Stimulated activated CD4-positive, alpha-beta T cell treated with anti-CD3 and anti-CD28 coated beads, TNF-alpha, amount 100 ng/mL, for 1 hour (primary cell): ENCODE measurements around the gene PLEKHM1.
A peak's percentile ranks its signal among the peaks of the same experiment; 100 is the strongest.

Experiments used
- DNase-seq, 3 donors: peaks; one replicate each; pipeline ENCODE4 v3.0.0-alpha.2; 2020; ENCODE audit warnings: low read depth in 3 of 3, low spot score in 1 of 3

Gene PLEKHM1

DNA sequence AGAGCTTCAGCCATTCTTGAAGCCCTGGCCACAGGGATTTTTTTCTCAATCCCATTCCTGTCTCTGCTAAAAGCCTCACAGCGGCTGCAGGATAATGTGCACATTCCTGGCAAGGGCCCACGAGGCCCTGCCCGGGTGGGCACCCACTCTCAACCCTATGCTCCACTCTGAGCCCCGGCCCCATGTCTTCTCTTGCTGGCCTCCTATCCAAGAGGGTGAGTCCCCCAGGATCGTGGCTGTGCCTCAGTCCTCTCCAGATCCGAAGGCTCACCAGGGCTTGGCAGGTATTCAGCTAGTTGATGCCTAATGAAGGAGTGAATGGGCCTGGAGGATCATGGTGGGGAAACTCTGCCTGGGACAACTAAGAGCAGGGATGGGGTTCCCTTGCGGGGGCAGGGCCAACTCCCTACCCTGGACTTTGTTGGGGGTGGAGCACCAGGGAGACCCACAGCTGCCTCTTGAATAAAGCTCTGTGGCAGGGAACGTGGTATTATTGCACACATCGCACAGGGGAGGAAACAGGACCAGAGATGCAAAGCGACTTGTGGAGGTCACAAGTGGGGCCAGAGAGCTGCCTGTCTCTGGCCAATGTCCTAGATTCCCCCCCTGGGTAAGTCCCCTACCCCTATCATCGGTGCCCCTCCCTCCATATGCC, 63.2 kb downstream of the PLEKHM1 start:
- DNase-seq: no peak

DNA sequence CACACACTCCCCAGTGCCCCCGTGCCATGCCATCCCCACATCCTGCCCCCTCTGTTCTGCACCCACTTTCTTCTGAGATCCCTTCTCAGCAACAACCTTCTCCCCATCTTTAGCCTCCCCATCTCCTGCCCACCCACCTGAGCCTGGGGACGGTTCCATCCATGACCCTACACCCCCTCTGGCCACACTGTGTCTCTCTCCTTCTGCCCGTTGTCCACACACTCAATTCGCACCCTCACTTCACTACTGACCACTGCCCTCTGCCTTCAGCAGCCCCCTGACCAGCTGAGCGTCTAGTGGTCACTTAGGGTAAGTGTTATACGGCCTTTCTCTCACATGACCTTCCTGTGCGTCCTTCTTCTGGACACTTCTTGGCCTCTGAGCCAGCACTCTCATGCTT, 64.0 kb downstream of the PLEKHM1 start:
- DNase-seq: no peak

DNA sequence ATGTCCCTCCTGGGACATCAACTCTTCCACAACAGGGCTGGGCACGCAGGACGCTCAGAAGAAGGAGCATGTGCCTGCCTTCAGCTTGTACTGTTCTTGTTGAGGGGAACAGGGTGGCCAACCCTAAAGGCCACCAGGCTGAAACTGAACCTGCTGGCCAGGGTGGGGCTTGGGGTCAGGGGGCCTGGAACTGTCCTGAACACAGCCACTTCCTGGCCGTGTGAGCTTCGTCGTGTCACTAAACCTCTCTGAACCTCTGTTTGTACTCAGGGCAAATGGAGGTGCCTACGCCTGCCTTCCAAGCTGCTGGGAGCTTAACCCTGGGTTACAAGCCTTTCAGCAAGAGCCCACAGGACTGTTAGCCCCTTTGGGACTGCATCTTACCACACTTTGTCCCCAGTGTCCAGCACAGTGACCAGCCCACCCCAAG, 64.5 kb downstream of the PLEKHM1 start:
- DNase-seq: no peak

DNA sequence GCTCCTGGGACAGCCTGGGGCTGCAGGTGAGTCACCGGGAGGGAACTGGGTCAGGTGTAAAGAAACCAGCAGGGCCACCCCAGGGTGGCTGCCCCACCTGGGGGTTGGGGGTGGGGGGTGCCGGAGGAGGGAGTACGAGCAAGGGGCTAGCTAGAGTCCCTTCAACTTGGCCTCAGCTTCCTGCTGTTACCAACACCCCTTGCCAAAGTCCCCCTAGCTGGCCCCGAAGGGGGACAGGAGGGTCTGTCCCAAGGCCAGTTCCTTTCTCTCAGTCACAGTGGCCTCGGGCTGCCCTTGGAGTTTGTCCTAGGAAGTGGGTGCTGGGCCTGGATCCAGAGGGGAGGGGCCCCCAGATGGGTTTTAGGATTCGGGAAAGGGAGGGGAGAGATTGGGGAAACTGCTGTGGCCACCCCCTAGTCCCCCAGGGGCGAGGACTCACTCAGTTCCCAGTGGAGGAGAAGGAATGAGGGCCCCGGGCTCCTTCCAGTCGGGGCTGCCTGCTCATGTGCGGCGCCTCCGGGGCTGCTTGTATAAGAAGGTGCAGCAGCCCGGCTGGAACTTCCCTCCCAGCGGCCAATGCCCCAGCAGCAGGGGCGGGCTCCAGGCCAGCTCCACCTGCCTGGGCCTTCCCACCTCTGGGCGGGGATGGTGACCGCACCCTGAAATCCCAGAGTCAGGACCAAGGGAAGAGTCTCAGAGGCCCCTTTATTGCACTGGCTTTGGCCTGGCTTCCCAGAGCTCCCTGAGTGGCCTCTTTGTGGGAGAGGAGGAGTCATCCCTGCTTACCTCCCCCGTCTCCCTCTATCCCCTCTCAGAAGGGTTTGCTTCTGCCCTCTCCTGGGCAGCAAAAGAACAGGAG, 65.2 kb downstream of the PLEKHM1 start:
- DNase-seq: no peak

DNA sequence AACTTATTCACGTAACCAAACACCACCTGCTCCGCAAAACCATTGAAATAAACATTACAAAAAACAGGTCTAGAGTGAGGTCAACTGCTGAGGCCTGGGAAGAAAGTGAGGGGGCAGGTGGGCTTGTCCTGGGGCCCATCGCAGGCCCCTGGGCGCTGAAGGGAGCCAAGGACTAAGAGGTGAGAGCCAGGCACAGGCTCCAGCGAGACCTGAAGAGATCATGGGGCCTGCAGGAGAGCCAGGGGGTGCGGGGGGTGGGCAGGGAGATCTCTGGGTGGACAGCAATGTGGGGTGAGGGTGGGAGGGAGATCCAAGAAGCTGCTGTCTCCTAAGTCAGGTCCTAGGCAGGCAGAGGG, 65.8 kb downstream of the PLEKHM1 start:
- no peak for DNase-seq

DNA sequence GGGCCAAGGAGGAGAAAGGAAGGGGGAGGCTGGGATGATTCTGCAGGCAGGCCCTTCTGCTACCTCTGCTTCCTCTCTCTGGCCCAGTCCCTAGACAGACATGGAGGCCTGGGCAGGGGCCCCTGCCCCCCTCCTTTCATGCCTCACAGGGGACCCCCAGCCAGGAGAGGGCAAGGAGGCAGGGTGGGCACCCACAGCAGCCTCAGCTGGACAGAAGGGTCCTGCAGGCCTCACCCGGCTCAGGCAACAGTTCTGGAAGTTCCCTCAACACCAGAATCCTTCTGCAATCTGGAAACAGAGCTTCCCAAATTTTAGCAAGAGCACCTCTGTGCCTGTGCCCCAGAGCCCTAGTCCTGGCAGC, 66.6 kb downstream of the PLEKHM1 start:
- DNase-seq: no peak

DNA sequence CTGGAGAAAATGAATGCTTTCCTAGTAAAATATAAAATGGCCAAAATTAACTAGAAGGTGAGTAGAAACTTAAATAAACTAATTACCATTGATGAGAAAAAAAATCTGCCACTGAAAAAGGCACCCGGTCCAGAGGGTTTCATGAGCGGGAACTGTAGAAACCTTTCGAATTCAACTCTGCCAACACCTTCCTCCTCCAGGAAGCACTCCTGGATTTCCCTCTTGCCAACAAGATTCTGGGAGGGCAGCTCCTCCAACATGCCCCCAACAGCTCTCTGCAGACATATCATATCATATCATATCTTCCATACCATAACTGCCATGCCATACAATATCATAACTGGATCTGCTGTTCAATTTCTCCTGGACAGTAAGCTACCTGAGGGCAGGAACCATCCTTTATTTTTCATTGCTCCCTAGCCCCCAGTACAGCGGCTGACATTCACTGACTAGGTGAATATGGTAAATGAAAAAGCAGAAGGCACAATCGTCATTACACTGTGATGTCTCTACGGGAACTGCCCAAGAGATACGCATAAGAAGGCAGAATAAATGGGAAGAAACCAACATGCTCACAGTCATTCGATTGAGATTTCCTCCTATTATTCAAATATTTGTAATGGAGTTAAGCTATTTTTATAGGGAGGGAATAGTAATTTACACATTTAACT, 67.1 kb downstream of the PLEKHM1 start:
- DNase-seq: no peak

DNA sequence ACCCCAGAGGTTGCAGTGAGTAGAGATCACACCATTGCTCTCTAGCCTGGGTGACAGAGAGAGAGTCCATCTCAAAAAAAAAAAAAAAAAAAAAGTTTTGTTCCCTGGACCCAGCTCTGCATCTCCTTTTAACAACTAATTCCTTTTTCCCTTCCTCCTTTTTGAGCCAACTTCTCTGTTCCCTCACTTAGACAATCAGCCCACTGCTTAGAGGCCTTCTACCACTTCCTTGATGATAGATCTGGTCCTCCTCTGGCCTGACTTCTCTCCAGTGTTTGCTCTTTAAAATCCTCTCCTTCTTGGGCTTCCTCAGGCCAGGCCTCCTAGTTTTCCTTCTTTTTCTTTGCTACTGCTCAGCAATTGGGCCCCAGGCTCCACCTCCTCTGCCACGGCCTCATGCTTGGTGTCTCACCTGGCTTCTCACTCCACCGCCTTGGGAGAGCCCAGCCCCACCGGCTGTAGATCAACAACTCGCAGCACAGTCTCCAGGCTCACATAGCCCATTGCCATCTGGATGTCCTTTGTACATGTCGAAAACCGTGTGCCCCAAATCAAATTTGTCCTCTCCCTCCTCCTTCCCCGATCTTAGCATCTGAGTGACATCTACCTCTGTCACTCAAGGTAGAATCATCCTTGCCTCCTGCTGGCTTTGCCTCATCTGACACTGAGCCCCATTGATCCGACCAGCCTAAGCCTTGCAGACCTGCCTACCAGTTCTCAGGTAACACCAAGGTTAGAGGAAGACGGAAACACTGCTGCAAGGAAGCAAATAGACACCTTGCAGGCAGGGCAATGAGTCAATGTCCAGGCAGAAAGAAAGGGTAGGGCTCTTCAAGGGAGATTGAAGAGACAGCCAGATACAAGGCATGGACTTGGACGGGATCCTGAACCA, 75.3 kb downstream of the PLEKHM1 start:
- no peak for DNase-seq

DNA sequence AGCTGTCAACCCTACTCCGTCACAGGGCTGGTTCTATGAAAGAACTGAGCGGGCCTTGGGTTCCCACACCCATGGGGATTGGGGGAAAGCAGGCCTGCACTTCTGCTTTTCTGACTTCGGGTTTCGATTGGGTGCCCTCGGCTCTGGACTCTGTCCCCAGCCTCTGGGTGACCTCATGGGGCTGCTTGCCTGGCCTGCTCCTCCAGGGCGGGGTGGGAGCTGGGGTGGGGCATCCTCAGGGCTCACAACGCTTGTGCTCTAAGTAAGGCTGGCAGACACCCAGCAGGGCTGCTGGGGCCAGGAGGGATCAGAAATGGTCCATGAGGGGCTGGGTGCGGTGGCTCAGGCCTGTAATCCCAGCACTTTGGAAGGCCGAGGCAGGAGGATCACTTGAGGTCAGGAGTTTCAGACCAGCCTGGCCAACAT, 77.0 kb downstream of the PLEKHM1 start:
- DNase-seq: no peak

DNA sequence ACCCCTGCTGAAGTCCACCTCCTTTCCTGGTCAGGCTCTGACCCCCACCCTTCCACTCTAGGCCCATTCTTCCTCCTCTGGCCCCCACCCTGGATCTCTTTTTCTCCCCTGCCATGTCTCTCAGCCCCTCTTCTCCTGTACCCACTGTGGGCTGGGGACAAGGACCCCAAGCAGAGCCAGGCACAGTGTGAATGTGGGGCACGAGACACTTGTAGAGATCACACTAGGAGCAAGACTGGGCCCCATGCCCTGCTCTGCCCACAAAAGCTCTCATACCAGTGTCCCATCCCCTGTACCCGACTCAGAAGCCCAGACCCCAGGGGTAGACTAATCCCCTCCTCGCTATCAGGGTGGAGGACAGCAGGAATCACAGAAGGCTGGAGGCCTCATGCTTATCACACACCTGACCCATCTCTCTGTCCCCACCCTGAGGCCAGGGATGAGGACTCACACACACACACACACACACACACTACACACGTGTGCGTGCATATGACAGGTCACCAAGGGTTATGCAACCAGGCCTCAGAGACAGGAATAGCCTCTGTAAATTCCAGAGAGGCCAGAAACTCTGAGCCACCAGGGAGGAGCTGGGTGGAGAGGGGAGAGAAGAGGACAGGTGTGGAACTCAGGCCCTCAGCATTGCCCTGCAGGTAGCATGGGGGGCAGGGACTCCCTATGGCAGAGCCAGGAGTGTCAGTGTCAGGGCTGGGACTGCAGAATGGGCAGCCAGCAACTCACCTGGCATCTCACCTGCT, 79.0 kb downstream of the PLEKHM1 start:
- no peak for DNase-seq

DNA sequence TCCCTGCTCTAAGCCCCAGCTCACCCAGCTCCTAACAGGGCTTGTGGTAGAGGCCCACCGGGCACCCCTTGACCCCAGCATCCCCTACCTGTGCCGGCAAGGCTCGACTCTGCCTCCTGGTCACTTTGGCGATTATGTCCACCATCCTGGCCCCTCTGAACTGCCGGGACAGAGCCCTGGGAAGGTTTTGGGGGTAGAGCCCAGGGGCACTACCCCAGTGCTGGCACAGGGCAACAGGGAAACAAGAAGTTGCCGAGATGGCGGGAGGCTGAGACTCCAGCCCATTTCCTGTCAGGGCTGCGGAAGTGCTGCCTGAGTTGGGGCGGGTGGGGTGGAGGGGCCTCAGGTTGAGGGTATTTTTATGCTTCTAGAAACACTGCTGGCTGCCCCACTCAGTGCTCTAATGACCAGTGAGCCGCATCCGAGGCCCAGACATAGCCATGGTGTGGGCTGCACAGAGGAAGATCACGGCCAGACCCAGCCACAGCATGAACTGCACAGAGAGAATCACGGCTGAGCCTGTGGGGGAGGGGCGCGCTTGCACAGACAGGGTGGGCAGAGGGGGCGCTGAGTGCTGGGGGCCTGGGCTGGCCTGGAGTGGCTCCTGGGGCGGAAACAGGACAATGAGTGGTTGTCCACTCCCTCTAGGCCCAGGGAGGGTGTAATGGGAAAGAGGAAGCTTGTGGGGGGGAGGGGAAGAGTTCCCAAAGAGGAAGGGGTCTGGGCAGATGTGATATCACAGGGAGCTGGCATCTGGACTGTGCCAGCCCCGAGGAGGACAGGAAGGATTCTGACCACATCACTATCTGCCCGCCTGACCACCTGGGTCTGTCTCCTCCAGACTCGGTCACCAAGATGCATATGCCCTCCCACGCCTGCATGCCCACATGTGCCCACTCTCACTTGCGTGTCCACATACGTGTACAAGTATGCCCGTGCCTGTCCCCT, 80.1 kb downstream of the PLEKHM1 start:
- peak in 2 of 3 donors; percentile 21 to 38 for DNase-seq

DNA sequence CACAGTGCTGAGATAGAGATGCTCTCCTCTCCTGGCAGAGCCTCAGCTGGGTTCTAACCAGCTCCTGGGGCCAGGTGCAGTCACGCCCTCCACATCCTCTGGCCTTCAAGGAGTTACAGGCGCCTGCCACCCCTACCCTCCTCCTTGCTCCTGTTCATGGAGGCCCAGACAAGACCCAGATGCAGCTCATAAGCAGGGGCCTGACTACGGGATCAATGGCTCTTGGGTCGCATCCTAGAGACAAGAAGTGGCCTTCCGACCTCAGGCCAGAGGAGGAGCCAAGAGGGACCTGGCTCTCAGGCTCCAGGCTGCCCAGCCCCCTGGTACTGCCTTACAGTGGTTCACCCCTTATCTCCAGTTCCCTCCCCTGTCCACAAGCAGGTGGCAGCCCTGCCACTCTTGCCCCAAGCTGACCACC, 80.9 kb downstream of the PLEKHM1 start:
- DNase-seq: no peak

DNA sequence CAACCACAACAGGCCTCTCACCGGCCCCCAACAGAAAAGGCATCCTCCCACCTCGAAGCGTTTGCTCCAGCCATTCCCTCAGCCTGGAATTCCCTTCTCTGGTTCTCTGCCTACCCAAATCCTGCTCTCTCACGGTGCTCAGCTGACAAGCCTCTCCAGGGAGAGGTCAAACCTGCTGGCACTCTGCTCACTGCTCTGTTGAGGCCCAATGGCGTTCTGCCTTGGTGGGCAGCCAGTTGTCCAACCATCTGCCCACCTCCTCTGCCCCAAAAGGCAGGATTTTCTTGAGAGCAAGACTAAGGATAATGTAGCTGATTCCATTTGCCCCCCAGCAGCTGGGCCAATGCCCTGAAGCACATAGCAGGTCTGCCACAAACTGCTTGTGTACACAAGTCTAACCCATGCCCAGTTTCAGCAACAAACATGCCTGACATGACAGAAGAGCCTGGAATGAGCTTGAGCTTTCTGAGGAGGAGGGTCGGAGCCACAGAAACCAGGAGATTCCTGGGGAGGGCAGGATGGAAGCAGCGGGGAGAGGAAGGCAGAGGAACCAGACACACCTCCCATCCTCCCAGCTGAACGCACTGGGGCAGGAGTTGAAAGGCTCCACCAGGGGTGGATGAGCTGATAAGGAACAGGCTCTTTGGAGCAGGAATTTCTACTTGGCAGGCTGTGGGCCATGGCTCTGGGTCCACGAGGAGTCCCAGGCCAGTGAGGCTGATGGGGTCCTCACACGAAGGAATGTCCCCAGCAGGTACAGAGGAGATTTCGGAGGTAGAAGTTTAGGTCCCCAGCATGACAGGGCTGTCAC, 81.7 kb downstream of the PLEKHM1 start:
- DNase-seq: no peak

DNA sequence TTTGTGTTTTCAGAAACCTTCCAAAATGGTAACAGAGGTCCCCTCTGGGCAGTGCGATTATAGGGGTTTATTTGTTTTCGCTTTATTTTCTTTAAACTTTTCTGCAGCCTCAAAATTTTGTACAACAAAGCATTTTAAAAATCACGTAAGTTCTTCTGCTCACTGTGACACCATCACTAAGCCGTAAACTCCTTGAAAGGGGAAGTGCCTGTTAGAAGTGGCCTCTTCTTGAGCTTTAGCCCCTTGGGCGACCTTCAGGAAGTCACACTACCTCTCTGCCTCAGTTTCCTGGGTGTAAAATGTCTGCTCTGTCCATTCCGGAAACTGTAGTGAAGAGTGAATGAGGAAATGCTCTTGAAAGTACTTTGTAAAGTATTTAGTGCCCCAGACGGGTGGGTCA, 84.4 kb downstream of the PLEKHM1 start:
- no peak for DNase-seq

DNA sequence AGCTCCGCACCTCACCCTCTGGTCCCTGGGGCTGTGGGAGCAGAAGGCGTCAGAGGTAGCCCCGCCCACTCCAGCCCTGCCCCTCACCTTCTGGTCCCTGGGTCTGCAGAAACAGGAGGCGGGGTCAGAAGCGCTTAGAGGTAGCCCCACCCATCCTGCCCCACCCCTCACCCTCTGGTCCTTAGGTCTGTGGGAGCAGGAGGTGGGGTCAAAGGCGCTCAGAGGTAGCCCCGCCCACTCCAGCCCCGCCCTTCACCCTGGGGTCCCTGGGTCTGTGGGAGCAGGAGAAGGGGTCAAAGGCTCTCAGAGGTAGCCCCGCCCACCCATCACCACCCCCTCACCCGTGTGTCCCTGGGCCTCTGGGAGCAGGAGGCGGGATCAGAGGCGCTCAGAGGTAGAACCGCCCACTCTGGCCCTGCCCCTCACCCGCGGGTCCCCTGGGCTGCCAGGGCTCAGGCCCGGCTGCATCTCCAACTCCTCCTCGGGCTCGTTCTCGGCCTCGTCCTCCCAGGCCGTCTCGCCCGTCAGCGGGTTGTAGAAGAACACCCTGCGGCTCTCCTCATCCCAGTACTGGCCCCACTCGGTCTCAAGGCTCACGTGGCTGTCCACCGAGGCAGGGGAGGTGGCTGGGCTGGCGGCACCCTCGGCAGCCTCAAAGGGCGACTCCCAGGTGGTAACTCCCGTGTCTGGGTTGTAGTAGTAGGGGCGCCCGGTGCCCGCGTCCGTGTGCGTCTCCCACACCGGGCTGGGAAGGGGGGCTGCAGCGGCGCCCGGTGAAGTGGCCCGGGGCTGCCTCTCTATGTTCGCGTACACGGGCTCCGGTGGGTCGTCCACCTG, 85.1 kb downstream of the PLEKHM1 start:
- DNase-seq: no peak

DNA sequence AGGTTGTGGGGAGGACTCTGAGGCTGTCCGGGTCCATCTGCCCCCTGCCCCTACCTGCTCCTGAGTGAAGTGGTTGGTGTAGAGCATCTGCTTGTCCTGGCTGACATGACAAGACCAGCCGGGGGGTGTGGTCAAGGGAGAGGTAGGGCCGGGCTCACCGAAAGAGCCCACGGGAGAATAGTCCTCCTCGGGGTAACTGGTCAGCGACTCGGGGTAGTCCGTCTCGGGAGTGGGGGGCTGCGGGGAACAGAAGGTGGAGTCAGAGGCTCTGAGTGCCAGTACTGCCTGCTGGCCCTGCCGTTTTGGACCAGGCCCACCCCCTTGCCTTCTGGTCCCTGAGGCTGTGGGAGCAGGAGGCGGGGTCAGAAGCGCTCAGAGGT, 85.7 kb downstream of the PLEKHM1 start:
- no peak for DNase-seq

DNA sequence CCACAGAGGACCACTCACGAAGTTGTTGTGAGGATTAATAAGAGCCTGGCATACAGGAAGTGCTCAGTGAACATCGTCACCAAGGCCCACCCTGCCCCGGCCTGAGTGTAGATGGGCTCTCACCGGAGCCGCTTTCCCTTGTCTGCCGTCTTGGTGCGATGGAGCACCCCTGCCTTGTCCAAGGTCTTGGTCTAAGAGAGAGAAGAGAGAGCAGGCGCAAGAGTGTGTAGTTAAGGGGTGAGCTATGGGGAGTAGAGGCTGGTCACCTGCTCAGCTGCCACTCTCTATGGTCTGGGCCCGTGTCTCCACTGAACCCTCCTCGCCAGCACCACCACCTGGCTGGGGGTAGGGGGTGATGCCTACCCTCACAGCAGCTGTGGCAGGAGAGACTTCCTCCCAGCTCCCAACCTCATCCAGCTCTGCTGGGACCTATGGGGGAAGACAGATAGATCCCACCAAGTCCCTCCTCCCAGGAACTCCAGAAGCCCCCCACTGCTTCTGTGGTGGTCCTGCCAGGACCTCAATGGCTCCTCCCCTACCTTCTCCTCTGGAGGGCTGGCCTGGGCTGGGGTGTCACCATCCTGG, 86.5 kb downstream of the PLEKHM1 start:
- no peak for DNase-seq
